Right lobe of liver (tissue), 4 donors: ENCODE data around the gene NEB.

Experiments used
- CTCF ChIP-seq, 4 donors: fragments of 200-600 bp in 3 of 4; fragments of 450-650 bp in 1 of 4; IDR thresholded peaks; one replicate each; pipeline versions ENCODE4 v1.5.1 to v1.8.0; 2016 to 2022; ENCODE audit warnings: antibody characterized with exemption in 4 of 4, mild to moderate bottlenecking in 2 of 4
- POLR2A ChIP-seq: fragments of 450-650 bp; IDR thresholded peaks from one replicate; pipeline ENCODE4 v1.6.1; 2017; ENCODE audit warnings: antibody characterized with exemption, mild to moderate bottlenecking
- donor health status: DM: no; HTN: no; CAD: no.
- donor health status: DM: no; HTN: no; CAD: no.
- donor health status: DM: no; HTN: yes; CAD: no.

GRCh38 chr2:151569167-151569566, 165.1 kb downstream of the NEB start:
- TF ChIP-seq CTCF (IDR thresholded peaks at IDR 0.05) (no peak), POLR2A (no peak)
